ENCODE results near the gene PRKCE. TPM values are rescaled to one million over a fixed set of nuclear protein-coding genes. Genes with fewer than 3 reads are reported as not detected.

The PRKCE gene
- total RNA-seq, 1 donor from 2014 or later, result 46.5 TPM

GRCh38 chr2:45919160-45919650, 267.7 kb downstream of the PRKCE start:
- peak; percentile 87 for DNase-seq

- no peak for DNase-seq
Observed at GRCh38 chr2:45919711-45920111, 268.2 kb downstream of the PRKCE start.

GRCh38 chr2:45921921-45922320, 270.4 kb downstream of the PRKCE start:
- DNase-seq, result no peak

- DNase-seq, result no peak
Observed at GRCh38 chr2:45922577-45922988, 271.1 kb downstream of the PRKCE start.

- no peak for DNase-seq
Observed at GRCh38 chr2:45923701-45924100, 272.2 kb downstream of the PRKCE start.

- DNase-seq, result no peak
Observed at GRCh38 chr2:45925026-45925425, 273.6 kb downstream of the PRKCE start.

- no peak for DNase-seq
Observed at GRCh38 chr2:45925636-45926366, 274.3 kb downstream of the PRKCE start.

- DNase-seq, result no peak
Observed at GRCh38 chr2:45928946-45929345, 277.5 kb downstream of the PRKCE start.

- DNase-seq, result no peak
Observed at GRCh38 chr2:45929674-45930395, 278.4 kb downstream of the PRKCE start.

- DNase-seq, result peak; percentile 21
Observed at GRCh38 chr2:45930396-45930792, 278.9 kb downstream of the PRKCE start.

- DNase-seq, result no peak
Observed at GRCh38 chr2:45932278-45932975, 281.0 kb downstream of the PRKCE start.

- DNase-seq, result peak; percentile 95
Observed at GRCh38 chr2:45935791-45936622, 284.5 kb downstream of the PRKCE start.

GRCh38 chr2:45936623-45936979, 285.1 kb downstream of the PRKCE start:
- DNase-seq, result no peak

- no peak for DNase-seq
Observed at GRCh38 chr2:45937990-45938389, 286.5 kb downstream of the PRKCE start.

GRCh38 chr2:45938649-45939511, 287.4 kb downstream of the PRKCE start:
- DNase-seq, result peak; percentile 94

- no peak for DNase-seq
Observed at GRCh38 chr2:45941531-45942236, 290.2 kb downstream of the PRKCE start.

GRCh38 chr2:45942237-45942738, 290.8 kb downstream of the PRKCE start:
- peak; percentile 63 for DNase-seq

- DNase-seq, result no peak
Observed at GRCh38 chr2:45943219-45944044, 292.0 kb downstream of the PRKCE start.

- DNase-seq, result peak; percentile 79
Observed at GRCh38 chr2:45944074-45944473, 292.6 kb downstream of the PRKCE start.

GRCh38 chr2:45945302-45945717, 293.8 kb downstream of the PRKCE start:
- DNase-seq, result no peak
